Glutamatergic neuron (in vitro differentiated cells): ENCODE measurements around the gene ZBTB16. TPM values are rescaled to one million over a fixed set of nuclear protein-coding genes. Genes with fewer than 3 reads are reported as not detected.

Experiments used
- DNase-seq: peaks from one replicate; pipeline ENCODE4 v3.0.0; 2022
- H3K27ac Mint-ChIP-seq: one replicate; pipeline ENCODE4 v1.8.0; 2020; ENCODE audit warnings: mild to moderate bottlenecking, mixed read lengths, inconsistent platforms; ENCODE audit not compliant: unreplicated experiment
- H3K27me3 Mint-ChIP-seq: one replicate; pipeline ENCODE4 v1.8.0; 2020; ENCODE audit warnings: mild to moderate bottlenecking, moderate library complexity, mixed read lengths, inconsistent platforms; ENCODE audit not compliant: unreplicated experiment
- H3K36me3 Mint-ChIP-seq: one replicate; pipeline ENCODE4 v1.8.0; 2020; ENCODE audit warnings: mild to moderate bottlenecking, mixed read lengths, inconsistent platforms; ENCODE audit not compliant: unreplicated experiment
- H3K4me1 Mint-ChIP-seq: one replicate; pipeline ENCODE4 v1.8.0; 2020; ENCODE audit warnings: mild to moderate bottlenecking, low read depth, mixed read lengths, inconsistent platforms; ENCODE audit not compliant: unreplicated experiment
- H3K4me3 Mint-ChIP-seq: one replicate; pipeline ENCODE4 v1.8.0; 2020; ENCODE audit warnings: mild to moderate bottlenecking, mixed read lengths, inconsistent platforms; ENCODE audit not compliant: unreplicated experiment
- H3K9me3 Mint-ChIP-seq: one replicate; pipeline ENCODE4 v1.8.0; 2020; ENCODE audit warnings: mild to moderate bottlenecking, moderate library complexity, mixed read lengths, inconsistent platforms; ENCODE audit not compliant: unreplicated experiment
- CTCF ChIP-seq: fragments of 200-600 bp; sonication (generic); IDR thresholded peaks from one replicate; pipeline ENCODE4 v1.5.0; 2021; ENCODE audit not compliant: partially characterized antibody, unreplicated experiment
- total RNA-seq: library from RNA; stranded (reverse); fragmentation: NEBNext Ultra II Directional; extraction: Animal tissue kit (Norgen Biotek cat#: 25700); gene quantifications from one replicate; pipeline ENCODE4 v1.2.1, GENCODE V29; 2021; ENCODE audit not compliant: unreplicated experiment

The ZBTB16 gene
- total RNA-seq, 1 donor from 2014 or later, result 9.0 TPM

DNA sequence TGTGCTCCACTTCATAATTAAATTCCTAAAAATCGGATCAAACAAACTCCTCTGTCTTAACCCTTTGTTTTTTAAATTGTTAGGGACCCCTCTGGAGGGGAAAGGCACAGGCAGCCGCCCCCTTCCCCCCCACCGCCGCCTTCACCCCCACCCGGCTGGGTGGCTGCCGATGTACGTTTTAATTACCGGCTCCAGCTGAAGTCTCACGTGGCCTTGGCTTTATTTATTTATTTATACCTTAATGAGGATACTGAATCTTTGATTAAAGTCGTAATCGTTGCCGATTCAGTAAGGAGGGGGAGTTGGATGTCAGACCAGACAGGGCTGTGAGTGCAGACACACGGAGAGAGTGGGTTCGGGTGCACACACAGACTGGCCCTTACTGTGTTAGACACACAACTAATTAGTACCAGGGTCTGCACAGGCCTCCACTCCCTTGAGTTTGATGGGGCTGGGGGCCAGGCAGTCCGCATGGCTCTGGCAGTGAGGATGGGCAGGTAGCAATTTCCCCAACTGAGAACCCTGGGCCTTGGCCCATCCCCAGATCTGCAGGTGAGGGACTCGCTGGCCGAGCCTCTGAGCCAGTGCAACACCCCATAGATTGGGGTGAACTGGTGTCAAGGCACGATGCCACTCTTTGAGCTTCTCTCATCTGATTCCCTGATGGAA is 185.3 kb downstream of the ZBTB16 start:
- H3K27me3 Mint-ChIP-seq, result no peaks in the 10 kb centered on the region
- peaks cover 5% of the 10 kb centered on the region for H3K36me3 Mint-ChIP-seq
- DNase-seq, result no peak
- H3K9me3 Mint-ChIP-seq, result peaks cover 12% of the 10 kb centered on the region
- H3K4me3 Mint-ChIP-seq, result no peak overlapping the region
- no peak for TF ChIP-seq CTCF
- H3K27ac Mint-ChIP-seq, result no peak overlapping the region
- peaks cover 25% of the 10 kb centered on the region for H3K4me1 Mint-ChIP-seq

DNA sequence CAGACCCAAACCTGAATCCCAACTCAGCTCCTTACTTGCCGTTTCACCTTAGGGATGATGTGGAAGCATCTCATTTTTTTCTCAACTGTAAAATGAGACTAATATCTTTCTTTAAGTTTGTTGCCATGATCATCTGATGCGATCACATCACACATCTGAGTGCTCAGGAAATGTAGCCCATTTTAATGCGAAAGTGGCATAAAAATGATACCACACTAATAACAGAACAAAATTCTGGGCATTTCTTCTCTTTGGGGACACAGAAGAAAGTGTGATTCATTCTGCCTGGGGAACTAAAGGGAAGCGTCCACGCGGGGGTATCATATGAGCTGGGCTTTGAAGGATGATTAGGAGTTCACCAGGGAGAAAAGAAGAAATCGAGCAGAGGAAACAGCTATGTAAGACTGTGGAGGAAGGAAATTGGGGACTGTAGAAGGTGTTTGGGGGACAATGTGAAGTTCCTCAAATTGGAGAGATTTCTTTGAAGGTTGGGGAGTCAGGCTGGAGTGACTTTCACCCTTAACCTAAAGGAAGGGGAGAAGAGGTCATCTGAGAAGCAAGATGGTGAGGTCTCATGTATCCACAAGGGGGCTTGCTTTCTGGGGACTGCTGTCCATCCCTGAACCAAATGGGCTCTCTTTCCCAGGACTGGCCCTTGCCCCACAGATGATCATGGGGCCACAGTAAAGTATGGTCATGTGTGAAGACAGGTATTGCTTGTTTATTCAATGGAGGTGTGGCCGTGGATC is 187.0 kb downstream of the ZBTB16 start:
- TF ChIP-seq CTCF, result no peak
- peaks cover 22% of the 10 kb centered on the region for H3K4me1 Mint-ChIP-seq
- no peak for DNase-seq
- peaks cover 5% of the 10 kb centered on the region for H3K36me3 Mint-ChIP-seq
- H3K27me3 Mint-ChIP-seq, result no peaks in the 10 kb centered on the region
- H3K9me3 Mint-ChIP-seq, result peaks cover 12% of the 10 kb centered on the region
- H3K27ac Mint-ChIP-seq, result no peak overlapping the region
- H3K4me3 Mint-ChIP-seq, result no peak overlapping the region

GRCh38 chr11:114247070-114247789 is 187.7 kb downstream of the ZBTB16 start:
- H3K4me1 Mint-ChIP-seq, result peaks cover 29% of the 10 kb centered on the region
- peaks cover 10% of the 10 kb centered on the region for H3K9me3 Mint-ChIP-seq
- H3K36me3 Mint-ChIP-seq, result peaks cover 5% of the 10 kb centered on the region
- no peaks in the 10 kb centered on the region for H3K27me3 Mint-ChIP-seq
- TF ChIP-seq CTCF, result no peak
- no peak for DNase-seq
- no peak overlapping the region for H3K27ac Mint-ChIP-seq
- no peak overlapping the region for H3K4me3 Mint-ChIP-seq

DNA sequence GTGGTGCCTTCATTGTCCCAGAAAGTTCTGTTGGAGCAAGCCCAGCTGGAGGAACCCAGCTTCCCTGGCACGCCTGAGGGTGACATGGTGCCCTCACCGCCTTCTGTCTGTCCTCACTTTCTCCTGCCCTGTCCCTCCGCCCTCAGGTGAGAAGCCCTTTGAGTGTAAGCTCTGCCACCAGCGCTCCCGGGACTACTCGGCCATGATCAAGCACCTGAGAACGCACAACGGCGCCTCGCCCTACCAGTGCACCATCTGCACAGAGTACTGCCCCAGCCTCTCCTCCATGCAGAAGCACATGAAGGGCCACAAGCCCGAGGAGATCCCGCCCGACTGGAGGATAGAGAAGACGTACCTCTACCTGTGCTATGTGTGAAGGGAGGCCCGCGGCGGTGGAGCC is 190.7 kb downstream of the ZBTB16 start:
- TF ChIP-seq CTCF, result no peak
- Mint-ChIP-seq H3K4me3 (no peak overlapping the region), H3K4me1 (peaks cover 29% of the 10 kb centered on the region), H3K27ac (no peak overlapping the region), H3K27me3 (peaks cover 3% of the 10 kb centered on the region), H3K36me3 (peaks cover 5% of the 10 kb centered on the region), H3K9me3 (peaks cover 6% of the 10 kb centered on the region)
- DNase-seq, result no peak
